ENCODE results near the gene HERPUD2. TPM values are rescaled to one million over a fixed set of nuclear protein-coding genes. Genes with fewer than 3 reads are reported as not detected.

Gene HERPUD2
- total and polyA plus RNA-seq, 12 donors: 7.1 to 21.3 (median 16.8) TPM

DNA sequence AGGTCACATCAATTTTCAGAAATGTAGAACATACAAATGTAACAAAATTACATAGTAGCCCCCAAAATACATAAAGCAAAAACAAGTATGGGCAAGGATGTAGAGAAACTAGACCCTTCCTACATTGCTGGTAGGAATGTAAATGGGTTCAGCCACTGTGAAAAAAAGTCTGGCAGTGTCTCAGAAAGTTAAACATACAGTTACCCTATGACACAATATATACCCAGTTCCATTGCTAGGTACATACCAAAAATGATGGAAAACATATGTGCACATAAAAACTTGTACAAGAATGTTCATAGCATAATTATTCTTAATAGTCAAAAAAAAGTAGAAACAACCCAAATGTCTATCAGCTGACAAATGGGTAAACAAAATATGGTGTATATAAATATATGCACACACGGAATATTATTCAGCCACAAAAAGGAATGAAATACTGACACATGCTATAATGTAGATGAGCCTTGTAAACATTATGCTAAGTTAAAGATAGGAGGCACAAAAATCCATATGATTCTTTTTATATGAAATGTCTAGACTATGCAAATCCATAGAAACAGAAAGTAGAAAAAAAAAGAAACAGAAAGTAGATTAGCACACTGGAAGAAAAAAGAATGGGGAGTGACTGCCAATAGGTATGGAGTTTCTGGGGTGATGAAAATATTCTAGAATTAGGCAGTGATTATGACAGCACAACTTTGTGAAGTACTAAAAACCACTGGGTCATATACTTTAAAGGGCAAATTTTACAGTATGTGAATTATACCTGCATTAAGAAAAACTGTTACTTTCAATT, 13.5 kb downstream of the HERPUD2 start:
- H3K27ac ChIP-seq: no peak overlapping the region
- H3K4me1 ChIP-seq: peaks cover 4 to 59% (median 34%) of the 10 kb centered on the region in 9 donors
- no peak for ATAC-seq
- peaks cover 0 to 6% (median 0%) of the 10 kb centered on the region in 11 donors for H3K9me3 ChIP-seq
- H3K27me3 ChIP-seq: no peaks in the 10 kb centered on the region
- no peak for DNase-seq
- 98 to 99% methylated on average over 1 of the region's 1 CpG for WGBS, 2 donors
- intact Hi-C loops (cut with DNase I): no loop called here
- TF ChIP-seq, protein P1, sequence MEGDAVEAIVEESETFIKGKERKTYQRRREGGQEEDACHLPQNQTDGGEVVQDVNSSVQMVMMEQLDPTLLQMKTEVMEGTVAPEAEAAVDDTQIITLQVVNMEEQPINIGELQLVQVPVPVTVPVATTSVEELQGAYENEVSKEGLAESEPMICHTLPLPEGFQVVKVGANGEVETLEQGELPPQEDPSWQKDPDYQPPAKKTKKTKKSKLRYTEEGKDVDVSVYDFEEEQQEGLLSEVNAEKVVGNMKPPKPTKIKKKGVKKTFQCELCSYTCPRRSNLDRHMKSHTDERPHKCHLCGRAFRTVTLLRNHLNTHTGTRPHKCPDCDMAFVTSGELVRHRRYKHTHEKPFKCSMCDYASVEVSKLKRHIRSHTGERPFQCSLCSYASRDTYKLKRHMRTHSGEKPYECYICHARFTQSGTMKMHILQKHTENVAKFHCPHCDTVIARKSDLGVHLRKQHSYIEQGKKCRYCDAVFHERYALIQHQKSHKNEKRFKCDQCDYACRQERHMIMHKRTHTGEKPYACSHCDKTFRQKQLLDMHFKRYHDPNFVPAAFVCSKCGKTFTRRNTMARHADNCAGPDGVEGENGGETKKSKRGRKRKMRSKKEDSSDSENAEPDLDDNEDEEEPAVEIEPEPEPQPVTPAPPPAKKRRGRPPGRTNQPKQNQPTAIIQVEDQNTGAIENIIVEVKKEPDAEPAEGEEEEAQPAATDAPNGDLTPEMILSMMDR (IDR thresholded peaks at IDR 0.05): no peak
- peaks cover 0 to 18% (median 0%) of the 10 kb centered on the region in 9 donors for H3K36me3 ChIP-seq
- no peak overlapping the region for H3K4me3 ChIP-seq

DNA sequence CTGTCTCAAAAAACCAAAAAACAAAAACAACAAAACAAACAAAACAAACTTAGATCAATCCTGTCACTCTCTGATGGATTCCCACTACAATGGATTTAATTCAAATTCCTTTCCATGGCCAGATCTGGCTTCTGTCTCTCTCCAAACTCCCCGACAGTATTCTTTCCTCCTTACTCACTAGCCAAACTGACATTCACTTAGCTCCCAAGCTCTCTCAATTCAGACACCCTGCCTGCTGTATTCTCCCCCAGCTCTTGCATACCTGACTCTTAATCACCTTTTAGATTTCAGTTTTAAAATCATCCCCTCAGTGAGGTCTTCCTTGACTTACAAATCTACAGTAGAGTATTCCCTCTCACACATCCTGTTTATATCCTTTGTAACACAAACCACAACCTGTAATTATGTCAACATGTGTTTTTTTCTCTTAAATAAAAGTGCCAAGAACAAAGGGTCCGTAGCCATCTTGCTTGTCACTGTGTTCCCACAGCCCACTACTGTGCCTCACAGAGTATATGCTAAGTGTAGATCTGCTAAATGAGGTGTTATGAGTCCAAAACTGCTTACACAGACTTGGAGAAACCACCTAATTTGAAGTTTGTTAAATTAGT, 14.4 kb downstream of the HERPUD2 start:
- Histone ChIP-seq H3K9me3 (peaks cover 0 to 6% (median 0%) of the 10 kb centered on the region in 11 donors), H3K4me3 (no peak overlapping the region), H3K36me3 (peaks cover 0 to 16% (median 0%) of the 10 kb centered on the region in 9 donors), H3K27me3 (no peaks in the 10 kb centered on the region), H3K27ac (no peak overlapping the region), H3K4me1 (peaks cover 8 to 66% (median 43%) of the 10 kb centered on the region in 9 donors)
- intact Hi-C loops (cut with DNase I): no loop called here
- 53 to 56% methylated on average over 2 of the region's 2 CpGs for WGBS, 2 donors
- ATAC-seq (no peak), DNase-seq (no peak)
- TF ChIP-seq, protein P1 (IDR thresholded peaks at IDR 0.05): no peak

DNA sequence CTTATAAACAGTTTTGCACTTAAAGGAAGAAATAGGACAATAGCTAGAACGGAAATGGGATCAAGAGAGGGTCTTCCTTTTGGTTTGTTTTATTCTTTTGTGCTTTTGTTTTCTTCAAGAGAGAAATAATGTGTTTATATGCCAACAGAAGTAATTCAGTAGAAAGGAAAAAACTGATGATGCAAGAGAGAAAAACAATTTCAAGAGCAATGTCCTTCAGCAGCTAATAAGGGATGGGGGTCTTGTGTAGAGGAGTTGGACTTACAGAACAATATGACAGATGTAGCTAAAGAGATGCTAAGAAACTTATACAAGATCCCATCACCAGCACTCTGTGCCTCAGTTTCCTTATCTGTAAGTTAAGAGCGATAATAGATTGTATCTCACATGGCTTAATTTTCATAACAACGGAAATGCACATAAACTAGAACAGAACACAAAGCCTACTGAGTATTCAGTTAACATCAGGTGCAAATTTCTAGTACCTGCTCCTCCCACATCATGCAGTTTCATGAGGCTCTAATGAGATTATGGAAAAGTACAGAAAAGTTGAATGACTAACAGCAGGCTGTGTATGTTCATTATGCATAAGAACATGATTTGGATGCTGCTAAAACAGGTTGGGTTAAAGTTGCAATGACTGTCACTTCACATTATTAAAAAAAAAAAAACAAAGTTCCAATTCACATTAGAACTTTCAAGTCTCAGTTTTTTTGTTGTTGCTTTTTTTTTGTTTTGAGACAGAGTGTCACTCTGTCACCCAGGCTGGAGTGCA, 17.2 kb downstream of the HERPUD2 start:
- DNase-seq: no peak
- no peaks in the 10 kb centered on the region for H3K9me3 ChIP-seq
- no peak overlapping the region for H3K4me3 ChIP-seq
- TF ChIP-seq, protein P1 (IDR thresholded peaks at IDR 0.05): no peak
- no peak for ATAC-seq
- peaks cover 8 to 62% (median 43%) of the 10 kb centered on the region in 9 donors for H3K4me1 ChIP-seq
- H3K27ac ChIP-seq: no peak overlapping the region
- H3K36me3 ChIP-seq: no peaks in the 10 kb centered on the region
- intact Hi-C loops (cut with DNase I): no loop called here
- H3K27me3 ChIP-seq: no peaks in the 10 kb centered on the region
- 87 to 89% methylated on average over 3 of the region's 3 CpGs for WGBS, 2 donors

GRCh38 chr7:35676211-35676610, 18.7 kb downstream of the HERPUD2 start:
- H3K36me3 ChIP-seq: peaks cover 0 to under 1% (median 0%) of the 10 kb centered on the region in 9 donors
- H3K9me3 ChIP-seq: no peaks in the 10 kb centered on the region
- TF ChIP-seq, protein P1 (IDR thresholded peaks at IDR 0.05): no peak
- H3K4me3 ChIP-seq: no peak overlapping the region
- intact Hi-C loops (cut with DNase I): no loop called here
- 29 to 32% methylated on average over 1 of the region's 1 CpG for WGBS, 2 donors
- DNase-seq: no peak
- peaks cover 8 to 60% (median 43%) of the 10 kb centered on the region in 9 donors for H3K4me1 ChIP-seq
- no peaks in the 10 kb centered on the region for H3K27me3 ChIP-seq
- peak in 1 of 8 donors; percentile 27 for ATAC-seq
- H3K27ac ChIP-seq: no peak overlapping the region
